Stimulated activated CD8-positive, alpha-beta memory T cell treated with anti-CD3 and anti-CD28 coated beads, Interleukin-2, amount 100 ng/mL, for 48 hours (primary cell): ENCODE measurements around the gene KCNT2.
"Not testable (repeated sequence)": the region's sequence is repeated elsewhere in the genome, so short reads cannot be mapped to it uniquely, and the experiment has no call there.

Experiments
- DNase-seq, 2 donors: peaks; one replicate each; pipeline ENCODE4 v3.0.0-alpha.2; 2020; ENCODE audit warnings: low read depth in 2 of 2

The KCNT2 gene

GRCh38 chr1:196590959-196591358 is 17.3 kb downstream of the KCNT2 start:
- no peak for DNase-seq

- no peak for DNase-seq
Measured at GRCh38 chr1:196590012-196590708, 18.1 kb downstream of the KCNT2 start.

- DNase-seq, result no peak
Measured at GRCh38 chr1:196584696-196585095, 23.5 kb downstream of the KCNT2 start.

GRCh38 chr1:196577386-196577785 is 30.9 kb downstream of the KCNT2 start:
- no peak for DNase-seq

- DNase-seq, result no peak
Measured at GRCh38 chr1:196573226-196573625, 35.0 kb downstream of the KCNT2 start.

- DNase-seq, result no peak
Measured at GRCh38 chr1:196567238-196567637, 41.0 kb downstream of the KCNT2 start.

GRCh38 chr1:196563768-196564167 is 44.5 kb downstream of the KCNT2 start:
- no peak for DNase-seq

GRCh38 chr1:196559314-196559713 is 48.9 kb downstream of the KCNT2 start:
- no peak for DNase-seq

GRCh38 chr1:196558411-196558810 is 49.8 kb downstream of the KCNT2 start:
- no peak for DNase-seq

GRCh38 chr1:196557797-196558196 is 50.4 kb downstream of the KCNT2 start:
- DNase-seq, result no peak

- DNase-seq, result no peak
Measured at GRCh38 chr1:196550731-196551130, 57.5 kb downstream of the KCNT2 start.

GRCh38 chr1:196546272-196547111 is 61.7 kb downstream of the KCNT2 start:
- DNase-seq, result no peak

- no peak for DNase-seq
Measured at GRCh38 chr1:196545222-196545621, 63.0 kb downstream of the KCNT2 start.

- no peak for DNase-seq
Measured at GRCh38 chr1:196544617-196545016, 63.6 kb downstream of the KCNT2 start.

GRCh38 chr1:196543833-196544232 is 64.4 kb downstream of the KCNT2 start:
- DNase-seq, result no peak

- no peak for DNase-seq
Measured at GRCh38 chr1:196538473-196538872, 69.8 kb downstream of the KCNT2 start.

GRCh38 chr1:196535727-196536126 is 72.5 kb downstream of the KCNT2 start:
- no peak for DNase-seq

GRCh38 chr1:196531737-196532524 is 76.3 kb downstream of the KCNT2 start:
- DNase-seq, result no peak

- no peak for DNase-seq
Measured at GRCh38 chr1:196527919-196528318, 80.3 kb downstream of the KCNT2 start.

GRCh38 chr1:196522574-196523345 is 85.5 kb downstream of the KCNT2 start:
- not testable (repeated sequence) for DNase-seq

- DNase-seq, result no peak
Measured at GRCh38 chr1:196517193-196517592, 91.0 kb downstream of the KCNT2 start.

GRCh38 chr1:196516373-196516772 is 91.9 kb downstream of the KCNT2 start:
- DNase-seq, result no peak
